ENCODE data around the gene RET.

RET gene

GRCh38 chr10:43070121-43071085 is 6.5 kb upstream of the RET start:
- H3K4me3 ChIP-seq (ENCODE audit: control insufficient read depth, low read depth, low read length) = no peak overlapping the region
- no peak for DNase-seq (ENCODE audit: low read depth)
- no peak for TF ChIP-seq CTCF (conservative IDR thresholded peaks at IDR 0.05; ENCODE audit: control insufficient read depth, insufficient read depth, low read depth, low read length)

- no peak overlapping the region for H3K4me3 ChIP-seq (ENCODE audit: control insufficient read depth, low read depth, low read length)
- no peak for TF ChIP-seq CTCF (conservative IDR thresholded peaks at IDR 0.05; ENCODE audit: control insufficient read depth, insufficient read depth, low read depth, low read length)
- DNase-seq (ENCODE audit: low read depth) = no peak
Measured at GRCh38 chr10:43071865-43072650, 4.8 kb upstream of the RET start.

- no peak for TF ChIP-seq CTCF (conservative IDR thresholded peaks at IDR 0.05; ENCODE audit: control insufficient read depth, insufficient read depth, low read depth, low read length)
- no peak overlapping the region for H3K4me3 ChIP-seq (ENCODE audit: control insufficient read depth, low read depth, low read length)
- DNase-seq (ENCODE audit: low read depth) = no peak
Measured at GRCh38 chr10:43073191-43073590, 3.7 kb upstream of the RET start.

GRCh38 chr10:43073721-43074120 is 3.1 kb upstream of the RET start:
- DNase-seq (ENCODE audit: low read depth) = no peak
- no peak overlapping the region for H3K4me3 ChIP-seq (ENCODE audit: control insufficient read depth, low read depth, low read length)
- no peak for TF ChIP-seq CTCF (conservative IDR thresholded peaks at IDR 0.05; ENCODE audit: control insufficient read depth, insufficient read depth, low read depth, low read length)

- TF ChIP-seq CTCF (conservative IDR thresholded peaks at IDR 0.05; ENCODE audit: control insufficient read depth, insufficient read depth, low read depth, low read length) = no peak
- no peak overlapping the region for H3K4me3 ChIP-seq (ENCODE audit: control insufficient read depth, low read depth, low read length)
- DNase-seq (ENCODE audit: low read depth) = no peak
Measured at GRCh38 chr10:43074409-43074808, 2.5 kb upstream of the RET start.

GRCh38 chr10:43074827-43075611 is 1.9 kb upstream of the RET start:
- TF ChIP-seq CTCF (conservative IDR thresholded peaks at IDR 0.05; ENCODE audit: control insufficient read depth, insufficient read depth, low read depth, low read length) = no peak
- no peak for DNase-seq (ENCODE audit: low read depth)
- no peak overlapping the region for H3K4me3 ChIP-seq (ENCODE audit: control insufficient read depth, low read depth, low read length)

Data from fibroblast of mammary gland (primary cell).